Posterior vena cava (tissue), 2 donors: Measurements from ENCODE around the gene AFF3. TPM values are rescaled to one million over a fixed set of nuclear protein-coding genes. Genes with fewer than 3 reads are reported as not detected.

Source experiments
- DNase-seq: peaks from one replicate; pipeline ENCODE4 v3.0.0-alpha.2; 2020; ENCODE audit warnings: low spot score
- intact Hi-C, 2 donors: fragments of 100-400 bp; cut with DNase I; formaldehyde crosslinking; loops; one replicate each; pipeline versions ENCODE4 v1.14.1 to v1.14.2; 2022 to 2023
- total RNA-seq, 2 donors: library from RNA; stranded (reverse); fragmentation: NEBNext Ultra II Directional; extraction: Animal tissue kit (Norgen Biotek cat#: 25700); gene quantifications; one replicate each; pipeline ENCODE4 v1.2.1, GENCODE V29; 2021
- donor health status: DM: yes; HTN: yes; CAD: no.
- donor health status: DM: yes; HTN: yes; CAD: no.

Gene AFF3
- total RNA-seq, 2 donors from 2014 or later, result 15.5 to 26.4 TPM

DNA sequence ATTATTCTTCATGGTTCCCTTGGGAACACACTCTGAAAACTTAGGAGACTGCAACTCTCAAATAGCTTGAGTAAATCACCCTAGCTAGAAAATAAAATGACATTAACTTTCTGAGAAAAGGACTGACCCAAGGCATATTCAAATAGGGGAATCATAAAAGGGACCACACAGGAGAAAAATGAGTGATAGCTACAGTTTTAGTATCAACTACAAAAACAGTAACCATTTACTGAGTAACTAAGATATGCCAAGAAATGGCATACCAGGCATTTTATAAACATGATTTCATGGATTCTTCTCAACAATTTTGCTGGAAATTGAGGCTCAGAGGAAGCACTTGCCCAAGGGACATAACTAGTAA, 84.5 kb downstream of the AFF3 start:
- no peak for DNase-seq
- intact Hi-C loops, result no loop called here

DNA sequence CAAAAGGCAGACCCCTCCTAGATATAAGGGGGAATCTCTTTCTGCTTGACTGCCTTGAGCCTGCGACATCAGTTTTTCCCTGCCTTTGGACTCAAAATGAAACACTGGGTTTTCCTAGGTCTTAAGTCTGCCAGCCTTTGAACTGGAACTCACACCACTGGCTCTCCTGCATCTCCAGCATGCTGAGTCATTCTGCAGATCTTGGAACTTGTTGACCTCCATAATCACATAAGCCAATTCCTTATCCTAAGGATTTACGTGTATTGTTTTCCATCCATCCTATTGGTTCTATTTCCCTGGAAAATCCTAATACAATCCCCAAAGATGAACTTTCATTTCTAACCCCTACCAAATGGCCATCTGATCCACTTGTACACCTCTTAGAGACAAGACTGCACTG, 88.0 kb downstream of the AFF3 start:
- intact Hi-C loops, result no loop called here

DNA sequence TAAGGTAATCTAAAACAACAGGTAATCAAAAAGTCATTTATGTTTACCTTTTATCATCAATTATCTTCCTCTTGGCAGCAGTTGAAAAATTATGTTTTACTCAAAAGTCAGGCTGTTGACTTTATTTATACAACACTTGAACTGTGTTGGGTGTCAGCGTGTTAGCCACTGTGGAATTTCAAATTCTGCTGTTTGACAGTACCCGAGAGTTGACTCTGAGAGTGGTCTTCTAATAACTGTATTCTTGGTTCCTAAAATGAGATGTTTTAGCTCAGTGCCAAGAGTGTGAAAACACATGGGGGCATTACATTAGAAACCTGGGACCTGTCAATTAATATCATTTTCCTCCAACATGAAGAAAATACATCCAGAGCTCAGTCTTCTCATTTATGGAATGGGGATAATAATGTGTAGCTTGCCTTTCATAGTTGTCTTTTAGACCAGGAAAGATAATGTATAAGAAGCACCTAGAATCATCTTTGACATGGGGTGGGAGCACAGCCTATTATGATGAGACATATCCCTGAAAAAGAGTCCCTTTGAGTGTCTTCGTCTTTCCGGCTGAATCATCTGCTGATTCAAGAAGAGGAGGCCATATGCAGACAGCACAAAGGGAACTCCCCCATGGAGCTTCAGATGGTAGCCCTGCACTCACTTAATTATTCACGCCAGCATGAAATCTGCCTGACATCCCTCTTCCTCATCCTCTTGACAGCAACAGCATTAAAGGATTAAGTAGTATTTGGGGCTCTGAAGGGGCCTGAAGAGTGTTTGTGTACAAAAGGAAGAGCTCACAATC, 89.1 kb downstream of the AFF3 start:
- intact Hi-C loops, result no loop called here
- DNase-seq, result no peak

More for the DNA sequence above, 88.0 kb downstream of the AFF3 start:
- no peak for DNase-seq

DNA sequence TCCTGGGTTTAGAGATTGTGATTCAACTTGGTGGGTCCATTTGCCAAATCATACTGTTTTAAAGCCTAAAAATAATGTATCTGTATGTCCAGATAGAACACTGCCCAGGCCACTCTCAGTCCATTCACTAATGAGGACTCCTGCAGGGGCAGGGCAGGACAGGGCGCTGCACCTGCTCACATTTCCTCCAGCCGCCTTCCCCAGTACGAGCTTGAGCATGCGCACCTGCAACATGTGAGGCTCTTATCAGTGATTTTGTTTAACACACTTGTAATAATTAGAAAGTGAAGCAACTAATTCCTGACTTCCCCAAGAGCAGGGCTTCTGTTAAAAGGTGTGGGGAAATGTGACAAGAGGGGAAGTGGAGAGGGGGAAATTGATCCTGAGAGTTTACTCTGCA, 89.7 kb downstream of the AFF3 start:
- intact Hi-C loops, result no loop called here
- no peak for DNase-seq

GRCh38 chr2:100051253-100051652, 91.1 kb downstream of the AFF3 start:
- intact Hi-C loops, result no loop called here
- DNase-seq, result no peak

DNA sequence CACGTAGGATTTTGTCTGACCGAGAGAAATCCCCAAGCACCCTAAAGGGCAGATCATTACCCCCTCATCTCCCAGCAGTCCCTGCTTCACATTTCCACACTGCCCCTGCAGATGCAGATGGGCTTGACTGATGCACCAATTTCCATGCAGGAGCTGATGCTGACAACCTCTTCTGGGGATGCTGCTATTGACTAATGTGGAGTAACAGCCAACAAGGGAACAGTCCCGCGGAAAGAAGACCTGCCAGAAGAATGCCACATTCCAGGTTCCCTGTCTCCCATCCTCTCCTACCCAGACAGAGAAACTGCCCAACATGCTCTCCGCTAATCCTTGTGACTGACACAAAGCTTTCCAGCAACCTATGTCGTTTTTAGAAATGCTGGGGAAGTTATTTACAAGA, 91.7 kb downstream of the AFF3 start:
- intact Hi-C loops, result no loop called here

DNA sequence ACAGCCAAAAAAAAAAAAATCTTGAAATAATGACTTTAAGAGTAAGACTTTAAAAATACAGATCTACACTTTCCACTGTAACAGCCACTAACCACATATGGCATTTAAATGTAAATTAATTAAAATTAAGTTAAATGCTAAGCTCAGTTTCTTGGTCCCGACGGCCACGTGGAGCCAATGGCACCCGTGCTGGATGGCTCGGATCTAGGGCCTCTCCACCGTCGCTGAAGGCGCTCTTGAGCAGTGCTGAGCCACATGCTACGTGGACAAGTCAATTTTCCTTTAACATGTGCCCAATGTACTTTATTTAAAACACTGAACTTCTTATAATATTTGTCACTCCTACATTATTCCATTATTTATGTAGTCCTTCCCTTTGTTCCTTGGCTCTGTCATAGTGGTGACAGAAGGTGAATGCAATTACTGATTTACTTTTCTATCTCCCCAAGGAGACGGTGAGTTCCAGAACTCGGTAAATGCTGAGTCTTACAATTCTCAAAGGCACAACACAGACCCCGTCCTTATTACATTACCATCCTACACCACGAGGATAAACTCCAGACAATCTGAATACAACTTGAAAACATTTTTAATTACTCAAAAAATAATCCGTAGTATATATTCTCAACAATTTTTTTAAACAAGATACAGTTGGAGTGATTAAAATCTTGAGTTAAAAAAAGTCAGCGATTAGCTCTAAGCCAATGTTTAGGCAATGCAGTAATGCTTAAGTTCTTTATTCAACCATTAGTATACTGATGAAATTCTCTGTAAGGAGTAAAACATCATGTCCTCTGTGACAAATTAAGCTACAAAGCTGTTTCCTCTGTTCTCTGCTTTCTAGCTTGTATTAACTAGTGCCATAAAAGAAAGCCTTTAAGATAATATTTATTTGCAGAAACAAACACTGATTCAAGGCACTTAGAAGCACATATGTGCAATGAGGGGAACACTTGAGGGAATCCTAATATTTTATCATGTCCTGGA, 95.1 kb downstream of the AFF3 start:
- DNase-seq, result no peak
- intact Hi-C loops, result no loop called here

More for the DNA sequence above, 91.7 kb downstream of the AFF3 start:
- DNase-seq, result no peak

GRCh38 chr2:100045000-100045399, 97.4 kb downstream of the AFF3 start:
- intact Hi-C loops, result no loop called here
- DNase-seq, result no peak

DNA sequence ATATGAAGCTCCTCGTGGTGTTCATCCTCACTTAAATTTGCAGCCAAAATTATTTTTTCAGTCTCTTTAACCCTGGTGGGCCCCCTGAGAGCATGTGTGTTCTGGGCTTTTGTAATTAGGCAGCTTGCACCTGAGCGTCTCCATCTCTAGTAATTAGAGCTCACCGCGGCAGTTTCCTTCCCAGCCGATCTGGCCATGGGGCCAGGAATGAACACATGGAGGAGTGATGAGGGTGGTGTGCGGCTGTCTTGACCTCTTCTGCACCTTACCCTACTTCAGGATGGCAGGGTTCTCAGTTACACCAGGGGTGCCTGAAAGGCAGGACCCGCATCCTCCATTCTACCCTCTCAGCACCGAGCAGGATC, 98.5 kb downstream of the AFF3 start:
- no peak for DNase-seq
- intact Hi-C loops, result no loop called here

- DNase-seq, result no peak
- intact Hi-C loops, result no loop called here
Measured at GRCh38 chr2:100043081-100043890, 99.1 kb downstream of the AFF3 start.

- DNase-seq, result no peak
- intact Hi-C loops, result no loop called here
Measured at GRCh38 chr2:100042562-100042961, 99.8 kb downstream of the AFF3 start.

DNA sequence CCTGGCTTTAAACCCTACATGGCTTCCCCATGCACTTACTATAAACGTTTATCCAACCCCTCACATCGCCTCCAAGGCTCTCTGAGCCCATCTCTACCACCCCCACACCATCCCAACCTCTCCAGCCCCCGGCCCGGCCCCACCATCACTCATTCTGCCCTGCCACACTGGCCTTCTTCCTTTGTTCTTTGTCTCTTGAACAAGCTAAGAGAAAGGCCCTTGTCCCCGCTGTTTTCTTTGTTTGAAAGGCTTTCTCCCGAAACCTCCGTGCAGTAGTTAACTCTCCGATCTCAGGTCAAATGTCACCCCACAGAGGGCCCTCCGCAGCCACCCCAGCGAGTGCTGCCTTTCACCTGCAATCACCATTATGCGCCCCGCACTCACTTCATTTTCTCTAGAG, 100.4 kb downstream of the AFF3 start:
- intact Hi-C loops, result no loop called here
- no peak for DNase-seq

DNA sequence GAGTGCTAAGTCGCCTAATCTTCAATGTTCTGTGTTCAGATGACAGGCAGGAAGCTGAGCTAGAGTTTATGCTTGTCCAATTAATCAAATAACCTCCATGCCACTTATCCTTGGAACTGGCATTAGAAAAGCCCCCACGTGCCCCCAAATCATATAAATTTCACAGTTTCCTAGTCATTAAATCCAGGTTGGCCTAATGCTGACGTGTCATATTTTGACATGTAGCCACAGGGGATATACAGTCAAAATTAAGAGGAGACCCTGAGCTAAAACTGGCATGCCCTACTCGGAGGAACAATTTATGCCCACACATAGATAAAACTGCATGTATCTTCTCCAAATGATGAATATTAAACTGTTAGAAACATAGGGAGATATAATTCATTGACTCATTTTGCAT, 101.0 kb downstream of the AFF3 start:
- DNase-seq, result no peak
- intact Hi-C loops, result no loop called here

DNA sequence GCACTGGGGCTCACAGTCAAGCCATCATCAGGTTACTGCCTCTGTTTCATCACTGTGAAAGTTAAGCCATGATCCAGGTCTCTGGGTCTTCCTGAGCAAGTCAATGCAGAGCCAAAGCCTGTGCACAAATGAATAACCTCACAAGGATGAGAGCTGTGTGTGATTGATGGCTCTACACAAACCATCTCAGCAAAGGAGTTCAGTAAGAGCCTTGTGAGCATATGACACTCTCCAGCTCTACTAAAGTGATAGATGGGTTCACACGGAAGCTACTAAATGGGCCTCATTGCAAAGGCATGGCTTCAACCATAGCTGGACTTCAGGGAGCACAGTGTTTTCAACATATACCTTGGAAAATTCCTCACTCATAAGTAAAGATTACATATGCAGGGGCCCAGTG, 101.5 kb downstream of the AFF3 start:
- intact Hi-C loops, result no loop called here
- DNase-seq, result no peak

GRCh38 chr2:100039291-100039980, 103.0 kb downstream of the AFF3 start:
- DNase-seq, result no peak
- intact Hi-C loops, result no loop called here

DNA sequence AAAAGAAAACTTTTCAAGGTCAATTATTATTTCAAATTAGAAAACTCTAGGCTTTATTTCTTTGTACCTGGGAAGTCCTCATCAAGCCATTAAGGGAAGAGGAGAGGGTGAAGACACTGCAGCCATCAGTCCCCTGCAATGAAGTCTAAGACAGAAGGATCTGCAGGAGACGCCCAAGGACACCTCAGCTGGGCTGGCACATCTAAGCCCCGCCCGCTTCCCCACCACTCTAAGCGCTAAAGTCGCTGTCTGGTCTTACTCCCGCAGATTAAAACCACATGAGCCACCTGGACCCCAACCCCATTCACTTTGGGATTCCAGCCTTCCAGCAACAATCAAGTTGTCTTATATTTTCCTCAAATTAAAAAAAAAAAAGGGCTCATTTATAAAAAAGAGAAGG, 104.4 kb downstream of the AFF3 start:
- intact Hi-C loops, result no loop called here
- DNase-seq, result no peak

DNA sequence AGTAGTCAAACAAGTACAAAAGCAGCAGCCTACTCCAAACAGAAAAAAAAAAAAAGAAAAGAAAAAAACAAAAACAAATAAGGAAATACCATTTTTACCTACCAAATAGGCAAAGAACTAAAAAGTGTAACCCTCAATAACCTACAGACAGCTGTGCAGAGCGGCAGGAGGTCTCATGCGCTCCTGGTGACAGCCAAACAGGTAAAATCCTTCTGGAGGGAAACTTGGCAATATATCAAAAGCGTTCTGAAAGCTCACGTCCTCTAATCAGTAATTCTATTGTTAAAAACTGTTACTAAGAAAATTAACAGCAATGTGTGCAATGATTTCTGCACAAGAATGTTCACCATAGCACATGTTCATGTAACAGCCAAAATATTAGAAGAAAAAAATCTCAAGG, 105.6 kb downstream of the AFF3 start:
- no peak for DNase-seq
- intact Hi-C loops, result no loop called here

- no peak for DNase-seq
- intact Hi-C loops, result no loop called here
Measured at GRCh38 chr2:100036026-100036425, 106.4 kb downstream of the AFF3 start.

- intact Hi-C loops, result no loop called here
- DNase-seq, result no peak
Measured at GRCh38 chr2:100034431-100034830, 108.0 kb downstream of the AFF3 start.
